IMR-90 (cell line): ENCODE measurements around the gene TPM3. TPM values are rescaled to one million over a fixed set of nuclear protein-coding genes. Genes with fewer than 3 reads are reported as not detected.

Source experiments
- ATAC-seq: fragments of 200-7000 bp; cut with Tn5 transposase; 2 replicates; pipeline ENCODE4 v1.9.1; 2020; ENCODE audit warnings: low read depth, mild to moderate bottlenecking, moderate library complexity
- Bru-seq: library from RNA; stranded (reverse); fragments of 400-500 nt; gene quantifications from one replicate; lab custom pipeline; 2021; lab: Mats Ljungman, UMichigan
- BruChase-seq, 2 experiments: library from RNA; stranded (reverse); fragments of 400-500 nt; gene quantifications; one replicate each; lab custom pipeline; 2021; lab: Mats Ljungman, UMichigan
- BruUV-seq: library from RNA; stranded (reverse); fragments of 400-500 nt; replicated peaks from 2 replicates; lab custom pipeline; 2021; lab: Mats Ljungman, UMichigan
- CTCF ChIA-PET: fragments of 300-600 bp; formaldehyde crosslinking; extraction: SDS; loops from one replicate; lab custom pipeline; 2021; ENCODE audit warnings: antibody characterized with exemption; lab: Yijun Ruan, JAX
- POLR2A ChIA-PET: fragments of 300-600 bp; sonication (Branson Sonifier 250); formaldehyde crosslinking; loops from one replicate; lab custom pipeline; 2022; ENCODE audit warnings: antibody characterized with exemption; ENCODE audit not compliant: unreplicated experiment; lab: Charles Lee
- DNase-seq: peaks from one replicate; pipeline ENCODE4 v3.0.0; 2013
- H2AFZ ChIP-seq: replicated peaks from 2 replicates; pipeline ENCODE3; 2013; ENCODE audit warnings: low read length, mild to moderate bottlenecking; ENCODE audit not compliant: poor library complexity
- H2AK5ac ChIP-seq: 2 replicates; pipeline ENCODE4 v1.6.1; 2013; ENCODE audit warnings: low read depth, low read length, inconsistent platforms
- H2AK9ac ChIP-seq: replicated peaks from 2 replicates; pipeline ENCODE3; 2013; ENCODE audit warnings: mild to moderate bottlenecking, low read depth, low read length, moderate library complexity; ENCODE audit not compliant: poor library complexity
- H2BK120ac ChIP-seq: 2 replicates; pipeline ENCODE4 v1.6.1; 2013; ENCODE audit warnings: low read depth, low read length, inconsistent platforms
- H2BK15ac ChIP-seq: 3 replicates; pipeline ENCODE4 v1.6.1; 2013; ENCODE audit warnings: low read depth, low read length, inconsistent platforms
- H2BK20ac ChIP-seq: 2 replicates; pipeline ENCODE4 v1.6.1; 2013; ENCODE audit warnings: low read depth, mild to moderate bottlenecking, inconsistent platforms, low read length, moderate library complexity
- H2BK5ac ChIP-seq: 2 replicates; pipeline ENCODE4 v1.6.1; 2013; ENCODE audit warnings: mild to moderate bottlenecking, low read depth, low read length, inconsistent platforms; ENCODE audit not compliant: poor library complexity, severe bottlenecking
- H3K14ac ChIP-seq: replicated peaks from 2 replicates; pipeline ENCODE4 v1.6.1; 2013; ENCODE audit warnings: low read depth, low read length, inconsistent platforms
- H3K18ac ChIP-seq: 2 replicates; pipeline ENCODE4 v1.6.1; 2013; ENCODE audit warnings: low read depth, low read length, control low read depth
- H3K23ac ChIP-seq: 2 replicates; pipeline ENCODE4 v1.6.1; 2013; ENCODE audit warnings: low read depth, low read length, inconsistent platforms
- H3K27ac ChIP-seq: 2 replicates; pipeline ENCODE4 v1.5.1; 2013; ENCODE audit warnings: mild to moderate bottlenecking, control low read depth, low read length; ENCODE audit not compliant: insufficient read depth
- H3K27me3 ChIP-seq: 2 replicates; pipeline ENCODE4 v1.6.1; 2013; ENCODE audit warnings: low read length; ENCODE audit not compliant: control insufficient read depth, insufficient read depth
- H3K36me3 ChIP-seq: 2 replicates; pipeline ENCODE4 v1.6.1; 2013; ENCODE audit warnings: low read length, mixed read lengths; ENCODE audit not compliant: control insufficient read depth, insufficient read depth
- H3K4ac ChIP-seq: 2 replicates; pipeline ENCODE4 v1.6.1; 2013; ENCODE audit warnings: low read depth, low read length, inconsistent platforms
- H3K4me1 ChIP-seq: 2 replicates; pipeline ENCODE4 v1.6.1; 2013; ENCODE audit warnings: low read length, mixed read lengths; ENCODE audit not compliant: control insufficient read depth, insufficient read depth
- H3K4me2 ChIP-seq: 2 replicates; pipeline ENCODE4 v1.6.1; 2013; ENCODE audit warnings: low read depth, mild to moderate bottlenecking, control low read depth, low read length, moderate library complexity
- H3K4me3 ChIP-seq: 2 replicates; pipeline ENCODE4 v1.5.1; 2013; ENCODE audit warnings: low read depth, mild to moderate bottlenecking, control low read depth, low read length, moderate library complexity; ENCODE audit not compliant: insufficient read depth
- H3K56ac ChIP-seq: 2 replicates; pipeline ENCODE4 v1.6.1; 2013; ENCODE audit warnings: low read length, inconsistent platforms; ENCODE audit not compliant: insufficient read depth; ENCODE audit errors: extremely low read depth
- H3K79me1 ChIP-seq, 2 experiments: 2 replicates each; pipeline ENCODE4 v1.6.1; 2013; ENCODE audit warnings: low read length in 2 of 2, inconsistent platforms in 1 of 2, low read depth in 1 of 2
- H3K9ac ChIP-seq: 2 replicates; pipeline ENCODE4 v1.6.1; 2013; ENCODE audit warnings: low read depth, low read length, control low read depth
- H3K9me1 ChIP-seq: 2 replicates; pipeline ENCODE4 v1.6.1; 2013; ENCODE audit warnings: low read length, inconsistent platforms; ENCODE audit not compliant: insufficient read depth
- H3K9me3 ChIP-seq: 2 replicates; pipeline ENCODE4 v1.6.1; 2013; ENCODE audit warnings: low read length; ENCODE audit not compliant: control insufficient read depth, insufficient read depth
- H4K20me1 ChIP-seq: 2 replicates; pipeline ENCODE4 v1.6.1; 2013; ENCODE audit warnings: low read length, inconsistent platforms; ENCODE audit not compliant: insufficient read depth
- H4K5ac ChIP-seq: 2 replicates; pipeline ENCODE4 v1.6.1; 2013; ENCODE audit warnings: mild to moderate bottlenecking, low read depth, low read length, control low read depth
- H4K8ac ChIP-seq, 2 experiments: 2 replicates each; pipeline ENCODE4 v1.6.1; 2013; ENCODE audit warnings: low read depth in 2 of 2, low read length in 2 of 2, control low read depth in 1 of 2, inconsistent platforms in 1 of 2
- H4K91ac ChIP-seq: 2 replicates; pipeline ENCODE4 v1.6.1; 2013; ENCODE audit warnings: low read depth, low read length, inconsistent platforms; ENCODE audit not compliant: insufficient read depth
- BHLHE40 ChIP-seq: fragments of 150-350 bp; IDR thresholded peaks from 2 replicates; pipeline ENCODE4 v1.6.1; 2016; ENCODE audit warnings: mild to moderate bottlenecking, low read depth, low read length
- CEBPB ChIP-seq: IDR thresholded peaks from 2 replicates; pipeline ENCODE4 v1.6.1; 2012; ENCODE audit warnings: low read depth, low read length, improper control_type of control experiment
- CHD1 ChIP-seq: IDR thresholded peaks from 2 replicates; pipeline ENCODE4 v1.6.1; 2012; ENCODE audit warnings: low read depth, low read length, improper control_type of control experiment
- MAFK ChIP-seq: IDR thresholded peaks from 2 replicates; pipeline ENCODE4 v1.6.1; 2012; ENCODE audit warnings: low read depth, low read length, improper control_type of control experiment
- MAZ ChIP-seq: IDR thresholded peaks from 2 replicates; pipeline ENCODE4 v1.6.1; 2012; ENCODE audit warnings: low read depth, mild to moderate bottlenecking, low read length, improper control_type of control experiment, moderate library complexity, borderline replicate concordance
- MXI1 ChIP-seq: IDR thresholded peaks from 2 replicates; pipeline ENCODE4 v1.6.1; 2012; ENCODE audit warnings: low read depth, mild to moderate bottlenecking, low read length, moderate library complexity, borderline replicate concordance
- NFE2L2 ChIP-seq: fragments of 150-350 bp; IDR thresholded peaks from 2 replicates; pipeline ENCODE4 v1.6.1; 2016; ENCODE audit warnings: low read depth, mild to moderate bottlenecking, low read length
- POLR2A ChIP-seq: IDR thresholded peaks from 2 replicates; pipeline ENCODE4 v1.6.1; 2012; ENCODE audit warnings: mild to moderate bottlenecking, low read depth, low read length
- RAD21 ChIP-seq: IDR thresholded peaks from 2 replicates; pipeline ENCODE4 v1.6.1; 2012; ENCODE audit warnings: low read length, improper control_type of control experiment
- RCOR1 ChIP-seq: IDR thresholded peaks from 2 replicates; pipeline ENCODE4 v1.6.1; 2012; ENCODE audit warnings: mild to moderate bottlenecking, low read length, improper control_type of control experiment; ENCODE audit not compliant: insufficient replicate concordance
- RFX5 ChIP-seq: IDR thresholded peaks from 2 replicates; pipeline ENCODE4 v1.8.0; 2012; ENCODE audit warnings: low read depth, mild to moderate bottlenecking, low read length, moderate library complexity
- SMC3 ChIP-seq: fragments of 150-350 bp; IDR thresholded peaks from 2 replicates; pipeline ENCODE4 v1.6.1; 2016; ENCODE audit warnings: low read depth, mild to moderate bottlenecking, antibody characterized with exemption, low read length, moderate library complexity
- USF2 ChIP-seq: fragments of 150-350 bp; IDR thresholded peaks from 2 replicates; pipeline ENCODE4 v1.6.1; 2017; ENCODE audit warnings: mild to moderate bottlenecking, antibody characterized with exemption, low read length, low read depth
- WGBS, 2 experiments: methylation state at CpG; one replicate each; pipeline versions ENCODE4 v1.1.5 to v1.1.7; 2013; ENCODE audit warnings: missing lambda C conversion rate in 2 of 2; ENCODE audit not compliant: insufficient read length in 1 of 2; ENCODE audit errors: extremely low coverage in 2 of 2; 5-methylcytosine and 5-hydroxymethylcytosine counted together
- dilution Hi-C: fragments of 300-500 bp; cut with HindIII; formaldehyde crosslinking; loops from one replicate; pipeline ENCODE4 v1.14.3; 2018; ENCODE audit warnings: low sequenced_read_pairs; ENCODE audit not compliant: unreplicated experiment
- in situ Hi-C: fragments of 300-500 bp; cut with MboI; formaldehyde crosslinking; loops from 3 replicates; pipeline ENCODE4 v1.14.3; 2019; ENCODE audit warnings: low sequenced_read_pairs, inconsistent platforms, mixed read lengths
- intact Hi-C: fragments of 100-400 bp; cut with micrococcal nuclease; formaldehyde crosslinking; loops from 2 replicates; pipeline ENCODE4 v1.10.0; 2022
- long read RNA-seq: library from polyadenylated mRNA; unstranded; transcript quantifications from one replicate; pipeline ENCODE4 v2.0.0, GENCODE V29; 2021; ENCODE audit not compliant: unreplicated experiment
- polyA plus RNA-seq, 3 experiments: library from polyadenylated mRNA; depleted of rRNA; stranded (reverse); fragments of >200 nt; gene quantifications; 2 replicates each; pipeline ENCODE4 v1.2.3, GENCODE V29; 2012; ENCODE audit warnings: low replicate concordance in 1 of 3
- total RNA-seq: library from RNA; depleted of rRNA; stranded (reverse); fragments of >200 nt; gene quantifications from 2 replicates; pipeline ENCODE4 v1.2.3, GENCODE V29; 2012; rRNA removed
- TF ChIP-seq, protein P1 (sequence below): fragments of 150-350 bp; IDR thresholded peaks from 2 replicates; pipeline ENCODE4 v1.6.1; 2016; ENCODE audit warnings: low read depth, mild to moderate bottlenecking, low read length, moderate library complexity, borderline replicate concordance

Gene TPM3
- total RNA-seq, result 530 and 974 TPM in 2 replicates
- 409 and 438 TPM in 2 replicates for polyA plus RNA-seq (2012; rRNA removed)
- 159 and 397 TPM in 2 replicates for polyA plus RNA-seq (2012; cell fraction: cytosol; rRNA removed)
- 82.6 and 262 TPM in 2 replicates for polyA plus RNA-seq (2012; cell fraction: nucleus; rRNA removed; ENCODE audit: low replicate concordance)
- Bru-seq, nascent RNA, result percentile 95 among the genes with signal in this experiment
- percentile 96 among the genes with signal in this experiment for BruChase-seq, experiment 1, labeled RNA remaining after a 6-hour chase
- BruChase-seq, experiment 2, labeled RNA remaining after a 2-hour chase, result percentile 91 among the genes with signal in this experiment
- long read RNA-seq, transcript TPM3-212 (8 exons, 3,131 nt), result major isoform, 244 of 308 reads
- long read RNA-seq, partial matches to known transcripts, result 12 of 308 reads
- long read RNA-seq, other reads (novel, unspliced or antisense), result 51 of 308 reads

- intact Hi-C loops (no loop called here), in situ Hi-C loops (no loop called here), dilution Hi-C loops (no loop called here)
- Histone ChIP-seq H2AK5ac (no peak within 1 kb of the TSS), H3K36me3 (no peaks in the 10 kb centered on the region), H3K4me3 (no peak within 1 kb of the TSS), H3K4ac (peak within 1 kb of the TSS; percentile 8; the same call in 1 of the 2 replicates), H2BK15ac (no peak within 1 kb of the TSS), H3K56ac (no peak within 1 kb of the TSS), H2BK120ac (peak within 1 kb of the TSS; percentile 47), H3K27ac (no peak within 1 kb of the TSS), H2BK20ac (peak within 1 kb of the TSS; percentile 50; the same call in 1 of the 2 replicates), H3K9ac (no peak within 1 kb of the TSS), H3K4me2 (no peak within 1 kb of the TSS), H4K5ac (peak within 1 kb of the TSS; percentile 71), H3K9me1 (no peaks in the 10 kb centered on the region), H3K9me3 (no peaks in the 10 kb centered on the region), H3K27me3 (peaks cover 27% of the 10 kb centered on the region), H3K23ac (peak within 1 kb of the TSS; percentile 1; the same call in 1 of the 2 replicates), H2BK5ac (no peak within 1 kb of the TSS), H4K91ac (peak within 1 kb of the TSS; percentile 10; the same call in 1 of the 2 replicates), H4K8ac (peak within 1 kb of the TSS in 1 of 2 experiments; percentile 22; a peak in 1 of 4 replicates), H4K20me1 (no peaks in the 10 kb centered on the region), H3K14ac (peak within 1 kb of the TSS; percentile 66), H2AK9ac (no peak within 1 kb of the TSS), H2AFZ (peak within 1 kb of the TSS; percentile 28), H3K18ac (peak within 1 kb of the TSS; percentile 83), H3K79me1 (no peaks in the 10 kb centered on the region), H3K4me1 (peaks cover 4% of the 10 kb centered on the region)
- ChIA-PET CTCF (no interaction called here), POLR2A (interaction anchor here (0.5 kb wide), 1 partner anchor 28 kb away, joined by 3 read pairs; the partner anchor contains the start of gene UBAP2L)
- ATAC-seq, result no peak
- no CpG with 5 or more reads among the region's 1 CpG for WGBS, 2 experiments
- no TSS peak for BruUV-seq
- no peak for DNase-seq
- TF ChIP-seq RAD21 (no peak), POLR2A (no peak), CEBPB (no peak), SMC3 (no peak), CHD1 (no peak), USF2 (no peak), MAFK (no peak), MXI1 (no peak), RCOR1 (no peak), NFE2L2 (no peak), RFX5 (no peak), MAZ (no peak), BHLHE40 (no peak)
- TF ChIP-seq, protein P1, sequence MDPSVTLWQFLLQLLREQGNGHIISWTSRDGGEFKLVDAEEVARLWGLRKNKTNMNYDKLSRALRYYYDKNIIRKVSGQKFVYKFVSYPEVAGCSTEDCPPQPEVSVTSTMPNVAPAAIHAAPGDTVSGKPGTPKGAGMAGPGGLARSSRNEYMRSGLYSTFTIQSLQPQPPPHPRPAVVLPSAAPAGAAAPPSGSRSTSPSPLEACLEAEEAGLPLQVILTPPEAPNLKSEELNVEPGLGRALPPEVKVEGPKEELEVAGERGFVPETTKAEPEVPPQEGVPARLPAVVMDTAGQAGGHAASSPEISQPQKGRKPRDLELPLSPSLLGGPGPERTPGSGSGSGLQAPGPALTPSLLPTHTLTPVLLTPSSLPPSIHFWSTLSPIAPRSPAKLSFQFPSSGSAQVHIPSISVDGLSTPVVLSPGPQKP, result no peak
Measured at GRCh38 chr1:154191990-154192461, at the start of gene TPM3. TPM3 (minus strand) TSS chr1:154192100; CDS start chr1:154192018, 82 bp downstream.
